ENCODE results near the gene RHNO1.
"Not testable (repeated sequence)": the region's sequence is repeated elsewhere in the genome, so short reads cannot be mapped to it uniquely, and the experiment has no call there.

The RHNO1 gene

DNA sequence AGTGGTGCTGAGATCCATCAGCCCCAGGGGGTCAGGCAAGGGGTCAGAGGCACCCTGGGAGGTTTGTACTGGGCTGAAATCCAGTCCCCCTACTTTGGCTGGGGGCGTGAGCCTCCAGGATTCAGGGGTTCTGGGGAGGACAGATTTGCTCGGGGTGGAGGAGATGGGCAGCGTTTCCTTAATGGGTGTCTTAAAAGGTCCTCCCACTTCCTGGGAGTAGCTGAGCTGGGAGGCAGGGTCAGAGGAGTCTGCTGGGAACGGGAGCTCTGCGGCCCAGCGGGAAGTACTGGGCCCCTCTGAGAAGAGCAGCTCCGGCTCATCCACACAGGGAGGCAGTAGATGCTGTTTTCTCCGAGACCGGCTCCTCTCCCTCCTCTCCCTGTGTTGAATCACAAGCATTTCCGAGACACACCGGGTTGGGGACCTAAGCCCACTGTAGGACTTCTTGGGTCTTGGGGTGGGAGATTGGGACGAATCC lies 18.0 kb upstream of the RHNO1 start:
- no peak for DNase-seq (ENCODE audit: low read depth in 2 of 2)

DNA sequence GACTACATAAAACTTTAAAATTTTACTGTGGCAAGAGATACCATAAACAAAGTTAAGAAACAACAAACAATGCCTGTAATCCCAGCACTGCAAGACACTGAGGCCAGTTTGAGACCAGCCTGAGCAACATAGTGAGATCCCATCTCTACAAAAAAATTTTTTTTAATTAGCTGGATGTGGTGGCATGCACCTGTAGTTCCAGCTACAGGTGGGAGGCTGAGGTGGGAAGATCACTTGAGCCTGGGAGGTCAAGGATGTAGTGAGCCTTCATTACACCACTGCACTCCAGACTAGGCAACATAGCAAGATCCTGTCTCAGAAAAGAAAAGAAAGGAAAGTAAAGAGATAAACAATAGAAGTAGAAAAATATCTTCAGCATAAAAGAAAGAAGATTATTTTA lies 16.9 kb upstream of the RHNO1 start:
- DNase-seq (ENCODE audit: low read depth in 2 of 2), result no peak

DNA sequence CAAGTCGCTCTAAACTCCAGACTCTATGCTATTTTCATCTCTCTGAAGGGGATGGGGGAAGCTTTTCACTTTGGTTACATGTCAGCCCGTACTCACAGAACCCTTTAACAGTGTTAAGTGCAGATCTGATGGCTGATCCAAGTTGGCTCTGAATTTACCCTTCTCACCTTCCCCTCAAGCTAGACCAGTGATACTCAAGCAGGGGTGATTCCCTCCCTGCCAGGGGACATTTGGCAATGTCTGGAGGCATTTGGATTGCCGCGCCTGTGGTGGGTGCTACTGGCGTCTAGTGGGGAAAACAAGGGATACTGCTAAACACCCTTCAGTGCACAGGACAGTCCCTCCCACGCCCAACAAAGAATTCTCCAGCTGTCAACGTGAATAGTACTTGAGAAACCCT lies 14.1 kb upstream of the RHNO1 start:
- no peak for DNase-seq (ENCODE audit: low read depth in 2 of 2)

DNA sequence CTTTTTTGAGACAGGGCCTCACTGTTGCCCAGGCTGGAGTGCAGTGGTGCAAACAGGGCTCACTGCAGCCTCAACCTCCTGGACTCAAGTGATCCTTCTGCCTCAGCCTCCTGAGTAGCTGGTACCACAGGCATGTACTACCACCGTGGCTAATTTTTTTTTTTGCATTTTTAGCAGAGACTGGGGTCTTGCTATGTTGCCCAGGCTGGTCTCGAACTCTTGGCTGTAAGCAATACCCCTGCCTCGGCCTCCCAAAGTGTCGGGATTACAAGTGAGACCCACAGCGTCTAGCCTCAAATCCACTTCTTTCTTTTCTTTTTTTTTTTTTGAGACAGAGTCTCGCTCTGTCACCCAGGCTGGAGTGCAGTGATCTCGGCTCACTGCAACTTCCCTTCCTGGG lies 13.6 kb upstream of the RHNO1 start:
- not testable (repeated sequence) for DNase-seq (ENCODE audit: low read depth in 2 of 2)

DNA sequence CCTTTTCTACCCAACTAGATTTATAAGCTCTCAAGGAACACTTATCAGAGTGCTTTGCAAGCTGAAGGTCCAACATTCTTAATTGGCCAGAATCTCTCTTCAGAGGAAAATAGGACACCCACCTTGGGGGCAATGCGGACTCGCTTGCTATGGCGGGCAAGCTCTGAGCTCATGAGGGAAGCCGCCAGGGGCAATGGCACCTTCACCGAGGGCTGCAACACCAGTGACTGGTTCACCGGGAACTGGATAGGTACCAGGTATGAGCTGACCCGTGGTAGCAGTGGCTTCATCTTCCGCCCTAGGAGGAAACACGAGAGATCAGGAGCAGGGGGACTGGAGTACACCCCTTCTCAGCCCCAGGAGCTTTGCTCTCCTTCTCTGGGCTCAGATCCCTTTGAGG lies 12.8 kb upstream of the RHNO1 start:
- no peak for DNase-seq (ENCODE audit: low read depth in 2 of 2)

DNA sequence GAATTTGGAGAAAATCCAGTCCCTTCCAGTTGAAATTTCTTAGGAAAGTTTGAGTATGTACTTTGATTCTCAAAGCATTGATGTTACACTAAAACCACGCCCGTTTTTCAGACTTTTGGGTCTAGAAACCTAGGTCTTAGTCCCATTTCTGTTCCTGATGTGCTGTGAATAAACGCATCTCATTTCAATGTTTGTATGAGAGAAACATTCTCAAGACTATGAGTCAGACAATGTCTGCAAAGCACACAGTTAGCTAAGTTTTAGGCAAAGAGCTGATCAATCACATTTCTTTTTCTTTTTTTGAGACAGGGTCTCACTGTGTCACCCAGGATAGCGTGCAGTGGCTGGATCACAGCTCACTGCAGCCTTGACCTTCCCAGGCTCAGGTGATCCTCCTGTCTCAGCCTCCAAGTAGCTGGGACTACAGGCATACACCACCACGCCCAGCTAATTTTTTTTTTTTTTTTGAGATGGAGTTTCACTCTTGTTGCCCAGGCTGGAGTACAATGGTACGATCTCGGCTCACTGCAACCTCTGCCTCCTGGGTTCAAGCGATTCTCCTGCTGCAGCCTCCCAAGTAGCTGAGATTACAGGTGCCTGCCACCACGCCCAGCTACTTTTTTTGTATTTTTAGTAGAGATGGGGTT lies 7.9 kb upstream of the RHNO1 start:
- DNase-seq (ENCODE audit: low read depth in 2 of 2), result not testable (repeated sequence)

DNA sequence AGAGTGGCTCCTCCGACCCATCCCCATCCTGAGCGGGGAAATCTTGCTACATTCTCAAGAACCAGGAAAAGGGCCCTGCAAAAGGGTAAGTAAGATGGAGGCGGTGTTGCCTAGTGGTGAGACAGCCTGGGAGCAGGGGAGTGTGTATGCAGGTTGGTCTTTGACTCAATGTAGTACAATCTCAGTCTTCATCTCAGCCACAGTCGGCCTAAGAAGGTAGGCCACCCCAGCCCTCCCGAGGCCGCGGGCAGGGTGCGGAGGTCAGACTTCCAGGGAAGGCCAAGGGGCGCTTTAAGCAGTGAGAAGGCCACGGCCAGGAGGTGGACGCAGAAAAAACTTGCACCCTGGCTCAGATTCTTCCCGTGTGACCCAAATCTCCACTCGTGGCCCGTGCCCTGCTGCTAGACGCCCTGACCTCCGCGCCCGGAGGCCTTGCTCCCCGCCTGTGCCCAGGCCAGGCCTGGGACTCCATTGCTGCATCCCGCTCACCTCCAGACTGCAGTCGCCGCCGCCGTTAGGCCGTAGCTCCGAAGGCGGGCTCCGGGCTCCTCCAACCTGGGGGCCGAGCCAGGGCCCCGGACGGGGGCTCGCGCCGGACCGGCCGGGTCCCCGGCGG lies 484 bp upstream of the RHNO1 start:
- DNase-seq (ENCODE audit: low read depth in 2 of 2), result no peak

DNA sequence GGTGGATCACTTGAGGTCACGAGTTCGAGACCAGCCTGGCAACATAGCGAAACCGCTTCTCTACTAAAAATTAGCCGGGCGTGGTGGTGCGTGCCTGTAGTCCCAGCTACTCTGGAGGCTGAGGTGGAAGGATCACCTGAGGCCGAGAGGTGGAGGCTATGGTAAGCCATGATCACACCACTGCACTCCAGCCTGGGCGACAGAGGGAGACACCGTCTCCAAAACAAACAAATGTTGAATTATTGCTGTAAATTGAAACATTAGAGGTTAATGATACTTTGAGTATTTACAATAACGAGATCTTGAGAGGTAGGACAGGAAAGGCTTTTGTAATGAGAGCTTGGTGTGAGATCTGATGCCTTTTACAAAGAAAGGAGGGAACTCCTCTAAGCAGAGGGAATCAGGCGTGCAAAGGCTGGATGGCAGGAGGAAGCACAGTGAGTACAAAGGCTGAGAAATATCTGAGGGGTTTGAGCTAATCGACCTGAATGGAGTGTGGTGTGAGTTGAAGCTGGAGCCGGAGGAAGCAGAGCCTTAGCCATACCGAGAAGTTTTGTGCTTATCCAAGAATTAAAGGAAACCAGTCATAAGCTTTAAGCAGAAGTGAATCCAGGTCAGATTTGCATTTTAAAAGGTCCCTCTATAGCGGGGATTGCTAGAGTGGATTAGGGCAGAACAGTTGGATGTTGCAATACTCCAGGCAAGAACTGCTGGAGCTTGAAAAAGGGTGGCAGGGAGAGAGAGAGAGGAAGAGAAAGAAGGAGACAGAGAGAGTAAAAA lies 1.1 kb downstream of the RHNO1 start:
- no peak for DNase-seq (ENCODE audit: low read depth in 2 of 2)

DNA sequence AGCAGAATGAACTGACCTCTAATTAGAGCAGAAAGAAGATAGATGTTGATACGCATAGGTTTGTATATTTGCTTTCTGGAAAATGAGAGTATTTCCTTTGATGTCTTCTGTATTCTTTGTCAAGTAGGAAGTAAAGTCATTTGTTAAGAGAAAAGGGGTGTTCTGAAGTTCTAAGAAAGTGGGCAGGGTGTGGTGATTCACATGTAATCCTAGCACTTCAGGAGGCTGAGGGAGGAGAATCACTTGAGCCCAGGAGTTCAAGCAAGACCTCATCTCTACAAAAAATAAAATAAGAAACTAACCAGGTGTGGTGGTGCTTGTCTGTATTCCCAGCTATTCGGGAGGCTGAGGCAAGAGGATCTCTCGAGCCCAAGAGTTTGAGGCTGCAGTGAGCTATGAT lies 2.8 kb downstream of the RHNO1 start:
- DNase-seq (ENCODE audit: low read depth in 2 of 2), result no peak

DNA sequence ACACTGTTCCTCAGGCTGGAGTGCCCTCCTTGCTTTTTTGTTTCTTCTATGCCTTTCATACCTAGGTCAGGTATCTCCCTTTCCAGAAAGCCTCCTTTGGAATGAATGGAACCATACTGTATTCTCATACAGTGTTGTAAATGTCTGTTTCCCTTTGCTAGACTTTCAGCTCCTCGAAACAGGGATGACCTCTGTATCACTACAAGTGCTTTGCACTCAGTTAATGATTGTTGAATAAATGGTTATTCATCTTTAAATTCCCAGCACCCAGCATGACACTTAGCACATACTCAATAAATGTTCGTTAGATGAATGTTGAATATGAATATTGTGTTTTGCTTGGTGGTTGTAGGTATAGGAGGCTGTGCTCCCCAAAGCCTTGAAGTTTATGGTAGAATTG lies 7.8 kb downstream of the RHNO1 start:
- no peak for DNase-seq (ENCODE audit: low read depth in 2 of 2)

DNA sequence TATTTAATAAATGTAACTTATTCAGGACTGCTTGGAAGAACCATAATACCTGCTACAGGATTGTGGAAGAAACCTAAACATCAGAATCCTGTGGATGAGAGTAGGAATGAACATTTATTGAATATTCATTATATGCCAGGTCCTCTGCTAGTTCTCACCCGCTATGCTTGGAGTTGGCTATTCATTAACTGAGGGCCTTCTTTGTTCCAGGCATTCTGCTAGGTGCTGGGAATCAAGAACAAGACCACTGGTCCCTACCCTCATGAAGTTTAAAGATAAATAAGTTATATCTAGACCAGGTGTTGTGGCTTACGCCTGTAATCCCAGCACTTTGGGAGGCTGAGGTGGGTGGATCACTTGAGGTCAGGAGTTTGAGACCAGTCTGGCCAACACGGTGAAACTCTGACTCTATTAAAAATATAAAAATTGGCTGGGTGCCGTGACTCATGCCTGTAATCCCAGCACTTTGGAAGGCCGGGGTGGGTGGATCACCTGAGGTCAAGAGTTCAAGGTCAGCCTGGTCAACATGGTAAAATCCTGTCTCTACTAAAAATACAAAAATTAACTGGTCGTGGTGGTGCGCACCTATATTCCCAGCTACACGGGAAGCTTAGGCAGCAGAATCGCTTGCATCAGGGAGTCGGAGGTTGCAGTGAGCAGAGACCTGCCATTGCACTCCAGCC lies 9.9 kb downstream of the RHNO1 start:
- no peak for DNase-seq (ENCODE audit: low read depth in 2 of 2)

DNA sequence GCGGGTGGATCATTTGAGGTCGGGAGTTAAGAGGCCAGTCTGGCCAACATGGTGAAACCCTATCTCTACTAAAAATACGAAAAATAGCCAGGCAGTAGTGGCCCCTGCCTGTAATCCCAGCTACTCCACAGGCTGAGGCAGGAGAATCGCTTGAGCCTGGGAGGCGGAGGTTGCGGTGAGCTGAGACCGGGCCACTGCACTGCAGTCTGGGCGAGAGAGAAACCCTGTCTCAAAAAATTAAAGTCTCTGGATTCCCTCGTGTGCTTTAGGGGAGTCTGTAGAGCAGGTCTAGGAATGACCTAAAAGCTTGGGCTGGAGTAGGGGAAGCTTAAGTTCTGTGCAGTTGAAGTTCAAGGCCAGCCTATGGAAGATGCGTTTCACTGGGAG lies 13.0 kb downstream of the RHNO1 start:
- no peak for DNase-seq (ENCODE audit: low read depth in 2 of 2)

DNA sequence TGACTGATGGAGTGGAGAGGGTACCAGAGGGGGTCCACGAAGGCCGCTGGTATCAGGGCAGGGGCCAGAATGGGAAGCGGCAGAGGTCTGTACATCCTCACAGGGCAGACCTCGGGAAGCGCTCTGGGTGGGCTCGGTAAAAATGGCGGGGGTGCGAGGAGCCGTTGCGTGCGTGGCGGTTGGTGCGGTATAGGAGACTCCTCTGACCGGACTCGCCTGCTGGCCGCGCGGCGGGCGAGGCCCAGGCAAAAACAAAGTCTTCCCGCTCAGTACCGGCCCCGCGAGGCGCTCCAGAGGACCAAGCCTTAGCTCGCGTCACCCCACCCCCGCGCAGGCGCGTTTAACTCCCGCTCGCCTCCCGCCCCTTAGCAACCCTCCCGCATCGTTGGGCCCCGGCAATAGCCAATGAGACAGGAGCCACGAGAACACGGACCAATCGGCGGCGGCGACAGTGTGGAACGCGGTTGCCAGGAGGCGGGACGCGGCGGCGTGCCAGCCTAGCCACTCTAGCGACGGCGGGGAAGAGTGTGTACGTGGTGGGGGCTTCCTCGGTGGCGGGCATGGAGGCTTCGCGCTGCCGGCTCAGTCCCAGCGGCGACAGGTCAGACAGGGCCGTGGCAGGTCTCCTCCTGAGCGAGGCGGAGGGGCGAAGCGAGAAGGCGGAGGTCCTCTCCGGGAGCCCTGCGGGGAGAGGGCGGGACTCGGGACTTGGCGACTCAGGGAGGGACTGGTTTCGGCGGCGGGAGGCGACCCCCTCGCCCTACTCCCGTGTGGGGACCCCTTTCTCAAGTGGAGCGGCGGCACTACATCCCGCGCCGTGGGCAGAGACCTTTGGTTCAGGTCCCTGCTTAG lies 13.6 kb downstream of the RHNO1 start, which contains the start of gene TULP3:
Gene TULP3 (plus strand): TSS at position 504 of the 852 bp plus-strand sequence. CDS start 57 bp downstream, at position 561.
- DNase-seq (ENCODE audit: low read depth in 2 of 2), result peak; percentile 97 to 98

DNA sequence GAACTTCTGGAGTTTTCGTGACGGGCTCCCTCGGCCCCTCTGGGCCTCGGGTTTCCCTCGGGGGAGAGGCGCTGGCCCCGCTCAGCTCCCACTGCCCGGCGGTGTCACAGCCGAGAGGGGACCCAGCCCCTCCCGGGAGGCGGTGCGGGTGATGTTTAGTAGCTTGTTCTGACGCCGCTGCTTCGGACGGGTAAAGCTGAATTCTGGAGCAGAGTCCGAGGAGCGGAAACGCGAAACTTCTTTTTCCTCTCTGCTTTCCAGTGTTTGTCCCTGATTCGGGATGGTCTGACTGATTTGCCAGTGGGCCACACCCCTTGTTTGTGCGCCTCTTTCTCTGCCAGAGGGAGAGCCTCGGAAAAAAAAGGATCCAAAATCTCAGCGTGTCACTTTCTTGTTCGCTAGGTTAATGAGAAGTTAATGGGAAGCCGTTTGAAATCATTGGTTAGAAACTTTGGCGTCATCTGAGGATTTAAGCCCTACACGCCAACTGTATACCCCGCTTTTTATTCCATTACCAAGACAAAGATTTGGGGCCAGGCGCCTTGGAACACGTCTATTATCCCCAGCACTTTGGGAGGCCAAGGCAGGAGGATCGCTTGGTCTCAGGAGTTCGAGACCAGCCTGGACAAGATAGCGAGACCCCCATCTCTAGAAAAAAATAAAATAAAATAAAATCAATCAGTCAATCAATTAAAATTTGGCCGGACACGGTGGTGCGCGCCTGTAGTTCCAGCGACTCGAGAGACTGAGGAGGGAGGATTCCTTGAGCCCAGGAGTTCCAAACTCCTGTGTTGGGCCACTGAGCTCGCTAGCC lies 14.4 kb downstream of the RHNO1 start:
- DNase-seq (ENCODE audit: low read depth in 2 of 2), result no peak

DNA sequence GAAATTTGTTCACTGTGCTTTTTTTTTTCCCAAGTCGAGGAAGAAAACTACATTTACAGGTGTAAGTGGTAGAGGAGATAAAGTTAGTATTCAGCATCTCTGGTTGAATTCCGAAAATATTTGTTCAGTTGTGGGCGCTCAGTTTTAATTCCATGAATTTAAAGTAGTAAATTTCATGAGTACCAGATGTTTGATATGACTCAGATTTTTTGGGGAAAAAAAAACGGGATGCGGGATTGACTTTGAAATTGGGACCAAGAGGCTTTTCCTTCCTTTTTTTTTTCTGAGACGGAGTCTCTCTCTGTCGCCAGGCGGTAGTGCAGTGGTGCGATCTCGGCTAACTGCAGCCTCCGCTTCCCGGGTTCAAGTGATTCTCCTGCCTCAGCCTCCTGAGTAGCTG lies 15.2 kb downstream of the RHNO1 start:
- no peak for DNase-seq (ENCODE audit: low read depth in 2 of 2)

DNA sequence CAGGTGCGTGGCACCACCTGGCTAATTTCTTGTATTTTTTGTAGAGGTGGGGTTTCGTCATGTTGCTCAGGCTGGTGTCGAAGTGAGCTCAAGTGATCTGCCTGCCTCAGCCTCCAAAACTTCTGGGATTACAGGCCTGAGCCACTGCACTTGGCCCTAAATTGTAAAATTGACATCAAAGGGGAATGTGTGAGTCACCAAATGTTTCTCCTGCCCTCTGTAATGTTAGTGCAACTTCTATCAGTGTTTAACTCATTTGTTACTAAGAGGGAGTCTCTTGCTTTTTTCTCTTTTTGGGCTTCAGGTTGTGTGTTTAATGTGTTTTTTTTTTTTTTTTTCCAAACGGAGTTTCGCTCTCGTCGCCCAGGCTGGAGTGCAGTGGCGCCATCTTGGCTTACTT lies 16.0 kb downstream of the RHNO1 start:
- no peak for DNase-seq (ENCODE audit: low read depth in 2 of 2)

DNA sequence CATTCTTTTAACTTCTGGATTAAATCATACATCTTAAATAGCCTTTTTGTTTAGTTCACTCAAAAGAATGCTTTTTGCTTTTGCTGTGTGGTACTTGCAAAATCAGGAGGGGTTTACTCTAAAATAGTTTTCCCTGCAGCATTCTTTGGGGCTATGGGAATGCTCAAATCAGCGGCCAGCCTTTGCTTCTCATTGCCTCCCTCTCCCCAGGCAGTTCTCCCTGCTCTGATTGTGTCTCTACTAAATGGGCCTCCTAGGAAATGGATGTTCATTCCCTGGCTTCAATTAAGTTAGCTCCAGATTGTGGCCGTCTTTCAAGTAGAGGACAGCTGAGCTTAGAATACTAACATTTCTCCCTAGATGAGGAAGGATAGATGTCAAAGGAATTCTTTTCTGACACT lies 18.0 kb downstream of the RHNO1 start:
- no peak for DNase-seq (ENCODE audit: low read depth in 2 of 2)

DNA sequence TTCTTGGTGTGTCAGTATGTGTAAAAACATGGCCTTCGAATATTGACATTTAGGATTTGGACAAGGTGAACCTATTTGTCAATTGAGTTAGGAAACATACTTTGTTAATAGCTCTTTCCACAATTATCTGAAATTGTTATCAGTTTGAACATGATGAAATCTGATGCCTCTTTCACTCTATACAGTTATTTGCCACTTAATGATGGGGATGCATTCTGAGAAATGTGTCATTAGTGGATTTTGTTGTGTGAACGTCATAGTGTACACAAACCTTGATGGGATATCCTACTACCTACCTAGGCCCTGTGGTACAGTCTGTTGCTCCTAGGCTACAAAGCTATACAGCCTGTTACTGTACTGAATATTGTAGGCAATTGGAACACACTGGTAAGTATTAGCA lies 18.5 kb downstream of the RHNO1 start:
- no peak for DNase-seq (ENCODE audit: low read depth in 2 of 2)

DNA sequence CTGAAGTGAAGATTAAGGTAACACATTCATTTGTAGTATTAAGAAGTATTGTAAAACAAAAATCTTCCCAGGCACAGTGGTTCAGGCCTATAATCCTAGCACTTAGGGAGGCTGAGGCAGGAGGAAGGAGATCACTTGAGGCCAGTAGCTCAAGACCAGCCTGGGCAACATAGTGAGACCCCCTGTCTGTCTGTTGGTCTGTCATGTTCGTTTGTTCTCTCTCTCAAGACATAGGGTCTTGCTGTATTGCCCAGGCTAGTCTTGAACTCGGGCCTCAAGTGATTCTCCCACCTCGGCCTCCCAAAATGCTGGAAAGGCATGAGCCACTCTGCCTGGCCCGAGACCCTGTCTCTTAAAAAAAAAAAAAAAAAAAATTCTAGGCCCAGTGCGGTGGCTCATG lies 20.4 kb downstream of the RHNO1 start:
- no peak for DNase-seq (ENCODE audit: low read depth in 2 of 2)

DNA sequence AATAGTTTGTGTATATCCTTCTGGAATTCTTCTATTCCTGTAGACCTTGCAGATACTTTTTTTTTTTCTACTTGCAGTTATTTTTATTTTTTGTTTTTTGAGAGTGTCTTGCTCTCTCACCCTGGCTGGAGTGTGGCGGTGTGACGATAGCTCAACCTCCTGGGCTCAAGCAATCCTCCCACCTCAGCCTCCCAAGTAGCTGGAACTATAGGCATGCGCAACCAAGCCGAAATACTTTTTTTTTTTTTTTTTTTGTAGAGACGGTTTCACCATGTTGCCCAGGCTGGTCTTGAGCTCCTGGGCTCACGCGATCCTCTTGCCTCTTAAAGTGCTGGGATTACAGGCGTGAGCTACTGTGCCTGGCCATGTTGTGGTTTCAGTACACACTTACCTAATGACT lies 23.6 kb downstream of the RHNO1 start:
- no peak for DNase-seq (ENCODE audit: low read depth in 2 of 2)
